IPS-20b (cell line): ENCODE results near the gene SLC16A14.

Experiments
- H3K27ac ChIP-seq: one replicate; pipeline ENCODE4 v1.5.1; 2013; ENCODE audit warnings: low read length
- H3K27me3 ChIP-seq: 2 replicates; pipeline ENCODE4 v1.6.1; 2013; ENCODE audit warnings: mild to moderate bottlenecking, low read length, inconsistent platforms; ENCODE audit not compliant: insufficient read depth
- H3K36me3 ChIP-seq: 2 replicates; pipeline ENCODE4 v1.6.1; 2013; ENCODE audit warnings: low read depth, mild to moderate bottlenecking, inconsistent platforms, low read length, moderate library complexity; ENCODE audit not compliant: insufficient read depth
- H3K4me1 ChIP-seq: 2 replicates; pipeline ENCODE4 v1.6.1; 2013; ENCODE audit warnings: mild to moderate bottlenecking, control low read depth, inconsistent platforms, low read length, moderate library complexity; ENCODE audit not compliant: insufficient read depth
- H3K4me3 ChIP-seq: 2 replicates; pipeline ENCODE4 v1.5.1; 2013; ENCODE audit warnings: mild to moderate bottlenecking, low read length, inconsistent platforms
- H3K9ac ChIP-seq: 2 replicates; pipeline ENCODE4 v1.6.1; 2013; ENCODE audit warnings: low read depth, mild to moderate bottlenecking, inconsistent platforms, low read length, moderate library complexity
- H3K9me3 ChIP-seq: 2 replicates; pipeline ENCODE4 v1.6.1; 2013; ENCODE audit warnings: mild to moderate bottlenecking, low read depth, low read length, inconsistent platforms; ENCODE audit not compliant: insufficient read depth

The SLC16A14 gene

GRCh38 chr2:230068016-230068650, 591 bp downstream of the SLC16A14 start:
- H3K4me1 ChIP-seq = no peaks in the 10 kb centered on the region; the same call in 1 of the 2 replicates
- no peaks in the 10 kb centered on the region for H3K9me3 ChIP-seq
- H3K27me3 ChIP-seq = peaks cover 33% of the 10 kb centered on the region
- no peaks in the 10 kb centered on the region for H3K36me3 ChIP-seq
- H3K9ac ChIP-seq = peak overlapping the region; percentile 61; the same call in 1 of the 2 replicates
- H3K27ac ChIP-seq = no peak overlapping the region
- peak overlapping the region; percentile 80 for H3K4me3 ChIP-seq

GRCh38 chr2:230060672-230061293, 7.9 kb downstream of the SLC16A14 start:
- H3K4me3 ChIP-seq = no peak overlapping the region
- H3K9ac ChIP-seq = no peak overlapping the region
- H3K27me3 ChIP-seq = no peaks in the 10 kb centered on the region
- no peak overlapping the region for H3K27ac ChIP-seq
- H3K4me1 ChIP-seq = no peaks in the 10 kb centered on the region
- no peaks in the 10 kb centered on the region for H3K36me3 ChIP-seq
- no peaks in the 10 kb centered on the region for H3K9me3 ChIP-seq

GRCh38 chr2:230053753-230054478, 14.8 kb downstream of the SLC16A14 start:
- Histone ChIP-seq H3K27ac (no peak overlapping the region), H3K36me3 (no peaks in the 10 kb centered on the region), H3K9ac (no peak overlapping the region; the same call in 1 of the 2 replicates), H3K9me3 (no peaks in the 10 kb centered on the region), H3K27me3 (no peaks in the 10 kb centered on the region), H3K4me1 (no peaks in the 10 kb centered on the region), H3K4me3 (no peak overlapping the region)

GRCh38 chr2:230052299-230052698, 16.4 kb downstream of the SLC16A14 start:
- H3K27ac ChIP-seq = no peak overlapping the region
- no peaks in the 10 kb centered on the region for H3K4me1 ChIP-seq
- no peaks in the 10 kb centered on the region for H3K9me3 ChIP-seq
- no peak overlapping the region for H3K9ac ChIP-seq
- H3K4me3 ChIP-seq = no peak overlapping the region
- no peaks in the 10 kb centered on the region for H3K27me3 ChIP-seq
- no peaks in the 10 kb centered on the region for H3K36me3 ChIP-seq

DNA sequence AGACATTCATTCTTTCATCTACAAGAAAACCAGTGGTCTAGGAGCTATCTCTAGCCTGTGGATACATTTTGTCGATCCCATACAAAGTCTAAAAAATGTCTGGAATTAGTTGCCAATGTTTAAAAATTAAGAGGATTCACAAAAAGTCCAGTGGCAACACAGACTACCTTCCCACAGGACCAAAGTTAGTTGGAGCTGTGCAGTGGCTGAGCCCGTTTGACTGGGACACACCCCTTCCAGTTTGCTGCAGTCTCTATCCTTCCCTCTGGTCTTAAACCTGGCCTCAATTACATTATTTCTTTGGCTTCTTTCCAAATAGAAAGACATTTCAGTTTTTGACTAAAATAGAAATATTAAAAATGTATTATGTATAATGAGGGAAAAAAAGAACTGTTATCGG, 18.6 kb downstream of the SLC16A14 start:
- Histone ChIP-seq H3K27me3 (no peaks in the 10 kb centered on the region), H3K36me3 (no peaks in the 10 kb centered on the region), H3K27ac (no peak overlapping the region), H3K9me3 (no peaks in the 10 kb centered on the region), H3K4me1 (no peaks in the 10 kb centered on the region), H3K9ac (no peak overlapping the region), H3K4me3 (no peak overlapping the region)

- no peak overlapping the region for H3K27ac ChIP-seq
- no peak overlapping the region for H3K4me3 ChIP-seq
- H3K9ac ChIP-seq = no peak overlapping the region
- H3K4me1 ChIP-seq = no peaks in the 10 kb centered on the region
- no peaks in the 10 kb centered on the region for H3K36me3 ChIP-seq
- H3K27me3 ChIP-seq = no peaks in the 10 kb centered on the region
- H3K9me3 ChIP-seq = no peaks in the 10 kb centered on the region
Observed at GRCh38 chr2:230048010-230048671, 20.6 kb downstream of the SLC16A14 start.

DNA sequence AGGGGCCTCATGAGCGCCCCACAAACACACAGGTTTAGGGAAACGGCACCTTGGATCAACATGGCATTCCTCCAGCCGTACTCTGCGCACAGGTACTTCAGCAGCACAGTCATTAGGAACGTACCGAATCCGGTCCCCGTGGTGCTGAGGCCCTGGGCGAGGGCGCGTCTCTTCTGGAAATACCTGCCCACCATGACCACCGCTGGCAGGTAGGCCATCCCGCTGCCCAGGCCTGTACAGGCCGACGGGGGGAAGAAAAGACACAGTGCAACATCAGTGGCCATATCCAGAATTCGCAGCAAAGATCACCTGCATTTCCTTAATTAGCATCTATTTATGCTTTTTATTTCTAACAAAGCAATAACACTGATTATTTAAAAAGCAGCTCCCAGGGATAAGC, 22.2 kb downstream of the SLC16A14 start:
- Histone ChIP-seq H3K36me3 (no peaks in the 10 kb centered on the region), H3K4me3 (no peak overlapping the region), H3K27ac (no peak overlapping the region), H3K4me1 (no peaks in the 10 kb centered on the region), H3K27me3 (no peaks in the 10 kb centered on the region), H3K9me3 (no peaks in the 10 kb centered on the region), H3K9ac (no peak overlapping the region)

GRCh38 chr2:230043461-230043860, 25.3 kb downstream of the SLC16A14 start:
- no peak overlapping the region for H3K9ac ChIP-seq
- H3K9me3 ChIP-seq = no peaks in the 10 kb centered on the region
- H3K27ac ChIP-seq = no peak overlapping the region
- no peaks in the 10 kb centered on the region for H3K36me3 ChIP-seq
- H3K4me3 ChIP-seq = no peak overlapping the region
- H3K27me3 ChIP-seq = no peaks in the 10 kb centered on the region
- no peaks in the 10 kb centered on the region for H3K4me1 ChIP-seq

DNA sequence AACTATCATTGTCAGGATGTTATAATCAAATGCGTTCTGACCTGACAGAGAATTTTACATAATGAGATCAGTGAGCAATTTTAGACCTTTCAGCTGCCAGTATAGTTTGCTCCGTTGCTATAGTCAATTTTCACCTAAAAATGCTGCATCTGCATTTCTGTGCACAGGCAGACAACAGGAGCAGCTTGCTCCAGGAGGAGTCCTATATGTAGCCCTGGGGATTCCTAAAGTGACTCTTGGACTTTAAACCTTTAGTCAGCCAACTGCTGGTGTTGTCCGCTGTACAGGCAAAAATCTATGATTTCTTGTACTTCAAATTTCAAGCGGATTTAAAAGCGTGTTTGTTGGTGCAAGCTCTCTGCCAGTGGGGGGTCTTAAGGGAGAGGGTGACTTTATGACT, 25.7 kb downstream of the SLC16A14 start:
- no peak overlapping the region for H3K4me3 ChIP-seq
- H3K27ac ChIP-seq = no peak overlapping the region
- no peaks in the 10 kb centered on the region for H3K27me3 ChIP-seq
- no peaks in the 10 kb centered on the region for H3K4me1 ChIP-seq
- no peak overlapping the region for H3K9ac ChIP-seq
- no peaks in the 10 kb centered on the region for H3K9me3 ChIP-seq
- H3K36me3 ChIP-seq = no peaks in the 10 kb centered on the region

GRCh38 chr2:230042195-230042594, 26.5 kb downstream of the SLC16A14 start:
- no peaks in the 10 kb centered on the region for H3K9me3 ChIP-seq
- H3K27me3 ChIP-seq = no peaks in the 10 kb centered on the region
- H3K36me3 ChIP-seq = no peaks in the 10 kb centered on the region
- no peak overlapping the region for H3K9ac ChIP-seq
- no peaks in the 10 kb centered on the region for H3K4me1 ChIP-seq
- H3K27ac ChIP-seq = no peak overlapping the region
- H3K4me3 ChIP-seq = no peak overlapping the region

GRCh38 chr2:230023313-230023712, 45.4 kb downstream of the SLC16A14 start:
- no peaks in the 10 kb centered on the region for H3K9me3 ChIP-seq
- H3K9ac ChIP-seq = no peak overlapping the region
- no peak overlapping the region for H3K4me3 ChIP-seq
- H3K36me3 ChIP-seq = no peaks in the 10 kb centered on the region
- H3K27me3 ChIP-seq = no peaks in the 10 kb centered on the region
- no peaks in the 10 kb centered on the region for H3K4me1 ChIP-seq
- H3K27ac ChIP-seq = no peak overlapping the region
